ENCODE results near the gene INPP4B.

DNA sequence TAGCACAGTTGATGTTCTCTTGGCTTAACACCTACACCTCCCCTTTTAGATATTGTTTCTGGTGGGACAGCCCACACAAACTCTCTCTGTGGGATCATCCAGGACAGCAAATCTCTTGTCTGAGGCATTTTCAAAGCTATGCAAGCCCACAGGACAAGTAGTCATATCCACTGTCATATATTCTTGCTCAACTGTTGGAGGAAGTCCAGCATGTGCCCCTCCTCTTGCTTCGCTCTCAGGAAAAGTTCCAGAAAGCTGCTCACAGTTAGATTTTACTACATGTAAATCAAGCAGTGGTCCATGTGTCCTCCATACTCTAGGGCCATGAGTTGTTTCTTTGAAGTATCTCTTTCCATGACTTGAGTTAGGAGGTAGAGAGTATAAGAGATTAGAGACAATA, 260.7 kb downstream of the INPP4B start:
- no peak for TF ChIP-seq EZH2 (IDR thresholded peaks at IDR 0.05)
- TF ChIP-seq, protein P1, sequence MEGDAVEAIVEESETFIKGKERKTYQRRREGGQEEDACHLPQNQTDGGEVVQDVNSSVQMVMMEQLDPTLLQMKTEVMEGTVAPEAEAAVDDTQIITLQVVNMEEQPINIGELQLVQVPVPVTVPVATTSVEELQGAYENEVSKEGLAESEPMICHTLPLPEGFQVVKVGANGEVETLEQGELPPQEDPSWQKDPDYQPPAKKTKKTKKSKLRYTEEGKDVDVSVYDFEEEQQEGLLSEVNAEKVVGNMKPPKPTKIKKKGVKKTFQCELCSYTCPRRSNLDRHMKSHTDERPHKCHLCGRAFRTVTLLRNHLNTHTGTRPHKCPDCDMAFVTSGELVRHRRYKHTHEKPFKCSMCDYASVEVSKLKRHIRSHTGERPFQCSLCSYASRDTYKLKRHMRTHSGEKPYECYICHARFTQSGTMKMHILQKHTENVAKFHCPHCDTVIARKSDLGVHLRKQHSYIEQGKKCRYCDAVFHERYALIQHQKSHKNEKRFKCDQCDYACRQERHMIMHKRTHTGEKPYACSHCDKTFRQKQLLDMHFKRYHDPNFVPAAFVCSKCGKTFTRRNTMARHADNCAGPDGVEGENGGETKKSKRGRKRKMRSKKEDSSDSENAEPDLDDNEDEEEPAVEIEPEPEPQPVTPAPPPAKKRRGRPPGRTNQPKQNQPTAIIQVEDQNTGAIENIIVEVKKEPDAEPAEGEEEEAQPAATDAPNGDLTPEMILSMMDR (IDR thresholded peaks at IDR 0.05 in 2 of 3, conservative IDR thresholded peaks at IDR 0.05 in 1 of 3; ENCODE audit: borderline replicate concordance in 1 of 3, insufficient read depth in 1 of 3, low read depth in 2 of 3, low read length in 2 of 3), result no peak
- no peak for TF ChIP-seq SP1 (IDR thresholded peaks at IDR 0.05; ENCODE audit: low read depth)
- TF ChIP-seq SIN3A (IDR thresholded peaks at IDR 0.05; ENCODE audit: low read depth), result no peak
- no peak for TF ChIP-seq EGR1 (IDR thresholded peaks at IDR 0.05; ENCODE audit: low read depth)
- TF ChIP-seq POLR2A (IDR thresholded peaks at IDR 0.05; ENCODE audit: borderline replicate concordance, extremely low read depth, insufficient read depth, insufficient read length), result no peak
- TF ChIP-seq RAD21 (IDR thresholded peaks at IDR 0.05; ENCODE audit: low read depth), result no peak
- no peak for TF ChIP-seq EZH2phosphoT487 (IDR thresholded peaks at IDR 0.05; ENCODE audit: borderline replicate concordance)
- TF ChIP-seq ELF1 (IDR thresholded peaks at IDR 0.05; ENCODE audit: borderline replicate concordance, low read depth), result no peak
